ENCODE results near the gene KIAA1671.
"Not testable (repeated sequence)": the region's sequence is repeated elsewhere in the genome, so short reads cannot be mapped to it uniquely, and the experiment has no call there.

The KIAA1671 gene

GRCh38 chr22:25238058-25238457 lies 285.5 kb downstream of the KIAA1671 start:
- DNase-seq (ENCODE audit: low read depth) = not testable (repeated sequence)

All from stimulated activated CD8-positive, alpha-beta memory T cell treated with anti-CD3 and anti-CD28 coated beads, Interleukin-15, amount 100 ng/mL, for 1 hour (primary cell).